GM12878 (cell line): Measurements from ENCODE around the gene GRK2. TPM values are rescaled to one million over a fixed set of nuclear protein-coding genes. Genes with fewer than 3 reads are reported as not detected.
A peak's percentile ranks its signal among the peaks of the same experiment; 100 is the strongest.

Source experiments
- BMI1 ChIP-seq: fragments of 450-650 bp; IDR thresholded peaks from 2 replicates; pipeline ENCODE4 v1.6.1; 2016; ENCODE audit warnings: mild to moderate bottlenecking, moderate library complexity, borderline replicate concordance
- CBFB ChIP-seq: IDR thresholded peaks from 2 replicates; pipeline ENCODE4 v1.6.1; 2016; ENCODE audit warnings: antibody characterized with exemption, low read depth
- CREB1 ChIP-seq: IDR thresholded peaks from 2 replicates; pipeline ENCODE4 v1.6.1; 2012; ENCODE audit warnings: low read depth, mild to moderate bottlenecking, inconsistent platforms
- HDAC6 ChIP-seq: fragments of 200-600 bp; sonication (generic); IDR thresholded peaks from one replicate; pipeline ENCODE4 v1.8.0; 2017; ENCODE audit warnings: antibody characterized with exemption; ENCODE audit not compliant: unreplicated experiment
- MTA2 ChIP-seq: fragments of 450-650 bp; IDR thresholded peaks from 2 replicates; pipeline ENCODE4 v1.6.1; 2016; ENCODE audit warnings: low read depth, mild to moderate bottlenecking, moderate library complexity
- MYC ChIP-seq: IDR thresholded peaks from 2 replicates; pipeline ENCODE4 v1.6.1; 2011; ENCODE audit warnings: mild to moderate bottlenecking, low read length, moderate library complexity, inconsistent platforms; ENCODE audit not compliant: insufficient read depth, insufficient replicate concordance, insufficient read length, severe bottlenecking
- NFYB ChIP-seq: IDR thresholded peaks from 2 replicates; pipeline ENCODE4 v1.6.1; 2011; ENCODE audit warnings: low read depth, mild to moderate bottlenecking, low read length, improper control_type of control experiment, moderate library complexity; ENCODE audit not compliant: insufficient read depth
- NR2C1 ChIP-seq: fragments of 450-650 bp; IDR thresholded peaks from 2 replicates; pipeline ENCODE4 v1.6.1; 2017; ENCODE audit warnings: antibody characterized with exemption, mild to moderate bottlenecking, moderate library complexity
- POU2F2 ChIP-seq: IDR thresholded peaks from 3 replicates; pipeline ENCODE4 v1.6.1; 2011; ENCODE audit warnings: low read depth, mild to moderate bottlenecking, low read length, borderline replicate concordance
- RAD21 ChIP-seq: IDR thresholded peaks from 2 replicates; pipeline ENCODE4 v1.6.1; 2011; ENCODE audit warnings: mild to moderate bottlenecking, low read depth, low read length, moderate library complexity; ENCODE audit not compliant: insufficient read depth
- REST ChIP-seq: IDR thresholded peaks from 2 replicates; pipeline ENCODE4 v1.6.1; 2012; ENCODE audit warnings: mild to moderate bottlenecking, low read depth, low read length
- SIN3A ChIP-seq: IDR thresholded peaks from 2 replicates; pipeline ENCODE4 v1.6.1; 2012; ENCODE audit warnings: low read depth, low read length, improper control_type of control experiment
- SIX5 ChIP-seq: IDR thresholded peaks from 2 replicates; pipeline ENCODE4 v1.6.1; 2011; ENCODE audit warnings: mild to moderate bottlenecking, low read depth, low read length, moderate library complexity; ENCODE audit not compliant: severe bottlenecking
- SRF ChIP-seq, 2 experiments: IDR thresholded peaks; 2 replicates each; pipeline ENCODE4 v1.6.1; 2011; ENCODE audit warnings: low read depth in 2 of 2, low read length in 2 of 2, mild to moderate bottlenecking in 1 of 2, moderate library complexity in 1 of 2
- USF2 ChIP-seq: IDR thresholded peaks from 2 replicates; pipeline ENCODE4 v1.6.1; 2011; ENCODE audit warnings: low read depth, low read length, improper control_type of control experiment, borderline replicate concordance
- YBX1 ChIP-seq: fragments of 450-650 bp; IDR thresholded peaks from 2 replicates; pipeline ENCODE4 v1.6.1; 2016; ENCODE audit warnings: antibody characterized with exemption
- ZNF217 ChIP-seq: fragments of 450-650 bp; IDR thresholded peaks from 2 replicates; pipeline ENCODE4 v1.6.1; 2017; ENCODE audit warnings: antibody characterized with exemption, mild to moderate bottlenecking
- ZSCAN29 ChIP-seq: fragments of 450-650 bp; IDR thresholded peaks from 2 replicates; pipeline ENCODE4 v1.6.1; 2017; ENCODE audit warnings: mild to moderate bottlenecking, moderate library complexity
- polyA plus RNA-seq, 11 experiments: library from polyadenylated mRNA; depleted of rRNA in 4 of 11; unstranded in 6 of 11; stranded (reverse) in 5 of 11; fragments of >200 nt; fragmentation: Nextera tagmentation in 4 of 11; fragmentation: Illumina TruSeq in 1 of 11; extraction: Ambion mirVana in 4 of 11; extraction: Trizol in 1 of 11; gene quantifications; 1 replicate in 1 of 11; 2 replicates in 10 of 11; pipeline versions ENCODE4 v1.2.1 to v1.2.3, GENCODE V29; 2011 to 2016; ENCODE audit warnings: inconsistent platforms in 2 of 11, missing spikeins in 2 of 11, low read depth in 1 of 11
- total RNA-seq, 4 experiments: library from RNA; depleted of rRNA in 3 of 4; stranded (reverse); fragments of >200 nt in 3 of 4; fragmentation: Illumina TruSeq in 1 of 4; extraction: Trizol in 1 of 4; gene quantifications; 2 replicates each; pipeline versions ENCODE4 v1.2.1 to v1.2.3, GENCODE V29; 2013 to 2021
- TF ChIP-seq, protein P1 (sequence below): fragments of 450-650 bp; formaldehyde crosslinking; IDR thresholded peaks from 2 replicates; pipeline ENCODE4 v1.4.0; 2020; ENCODE audit warnings: mild to moderate bottlenecking, moderate library complexity
- TF ChIP-seq, protein P2 (sequence below): fragments of 450-650 bp; IDR thresholded peaks from 2 replicates; pipeline ENCODE4 v1.6.1; 2016; ENCODE audit warnings: mild to moderate bottlenecking

The GRK2 gene
- total and polyA plus RNA-seq, 10 of the 15 experiments (the other 5 are each of a cell fraction or from before 2014, with no cell fraction given), result 1.0 to 160 (median 66.1) TPM

DNA sequence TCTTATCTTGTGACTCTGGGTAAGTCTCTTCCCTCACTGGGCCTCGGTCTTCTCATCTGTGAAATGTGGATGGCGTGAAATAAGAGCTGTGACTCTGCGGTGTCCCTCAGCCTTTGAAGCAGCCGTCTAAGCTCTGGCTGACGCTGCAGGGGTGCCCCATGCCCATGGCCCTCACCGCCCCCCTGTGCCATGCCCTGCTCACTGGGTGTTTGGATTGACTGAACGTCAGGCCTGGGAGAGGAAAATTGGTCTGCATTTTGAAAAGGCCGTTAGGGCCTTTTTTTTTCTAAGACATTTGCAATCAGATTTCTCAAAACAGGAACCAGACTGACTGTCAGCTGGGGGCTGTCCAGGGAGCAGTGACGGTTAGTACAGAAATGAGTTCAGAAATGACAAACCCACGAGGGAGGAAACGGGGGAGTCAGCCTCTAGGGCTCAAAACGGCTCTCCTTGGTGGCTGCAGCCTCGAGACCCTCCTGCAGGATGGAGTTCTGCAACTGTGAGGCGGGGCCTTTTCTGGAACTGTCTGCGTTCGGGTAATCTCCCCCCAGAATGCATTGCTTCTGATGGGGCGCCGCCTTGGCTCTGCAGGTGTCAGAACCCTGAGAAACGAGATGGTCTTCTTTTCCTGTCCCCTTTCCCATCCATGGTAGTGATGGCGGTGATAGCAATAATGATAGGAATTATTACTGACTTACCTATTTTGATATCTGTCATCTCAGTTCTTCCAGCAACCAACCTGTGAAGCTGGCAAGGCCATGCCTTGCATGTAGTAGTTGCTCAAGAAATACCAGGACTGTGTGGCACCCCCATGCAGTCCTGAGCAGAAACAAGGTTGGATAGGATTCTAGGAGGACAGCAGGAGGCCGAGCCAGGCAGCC is 2.0 kb downstream of the GRK2 start (continued):
- TF ChIP-seq RAD21, result no peak
- TF ChIP-seq, protein P1, sequence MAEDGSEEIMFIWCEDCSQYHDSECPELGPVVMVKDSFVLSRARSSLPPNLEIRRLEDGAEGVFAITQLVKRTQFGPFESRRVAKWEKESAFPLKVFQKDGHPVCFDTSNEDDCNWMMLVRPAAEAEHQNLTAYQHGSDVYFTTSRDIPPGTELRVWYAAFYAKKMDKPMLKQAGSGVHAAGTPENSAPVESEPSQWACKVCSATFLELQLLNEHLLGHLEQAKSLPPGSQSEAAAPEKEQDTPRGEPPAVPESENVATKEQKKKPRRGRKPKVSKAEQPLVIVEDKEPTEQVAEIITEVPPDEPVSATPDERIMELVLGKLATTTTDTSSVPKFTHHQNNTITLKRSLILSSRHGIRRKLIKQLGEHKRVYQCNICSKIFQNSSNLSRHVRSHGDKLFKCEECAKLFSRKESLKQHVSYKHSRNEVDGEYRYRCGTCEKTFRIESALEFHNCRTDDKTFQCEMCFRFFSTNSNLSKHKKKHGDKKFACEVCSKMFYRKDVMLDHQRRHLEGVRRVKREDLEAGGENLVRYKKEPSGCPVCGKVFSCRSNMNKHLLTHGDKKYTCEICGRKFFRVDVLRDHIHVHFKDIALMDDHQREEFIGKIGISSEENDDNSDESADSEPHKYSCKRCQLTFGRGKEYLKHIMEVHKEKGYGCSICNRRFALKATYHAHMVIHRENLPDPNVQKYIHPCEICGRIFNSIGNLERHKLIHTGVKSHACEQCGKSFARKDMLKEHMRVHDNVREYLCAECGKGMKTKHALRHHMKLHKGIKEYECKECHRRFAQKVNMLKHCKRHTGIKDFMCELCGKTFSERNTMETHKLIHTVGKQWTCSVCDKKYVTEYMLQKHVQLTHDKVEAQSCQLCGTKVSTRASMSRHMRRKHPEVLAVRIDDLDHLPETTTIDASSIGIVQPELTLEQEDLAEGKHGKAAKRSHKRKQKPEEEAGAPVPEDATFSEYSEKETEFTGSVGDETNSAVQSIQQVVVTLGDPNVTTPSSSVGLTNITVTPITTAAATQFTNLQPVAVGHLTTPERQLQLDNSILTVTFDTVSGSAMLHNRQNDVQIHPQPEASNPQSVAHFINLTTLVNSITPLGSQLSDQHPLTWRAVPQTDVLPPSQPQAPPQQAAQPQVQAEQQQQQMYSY (CRISPR knock-in tag), result no peak
- TF ChIP-seq, protein P2, sequence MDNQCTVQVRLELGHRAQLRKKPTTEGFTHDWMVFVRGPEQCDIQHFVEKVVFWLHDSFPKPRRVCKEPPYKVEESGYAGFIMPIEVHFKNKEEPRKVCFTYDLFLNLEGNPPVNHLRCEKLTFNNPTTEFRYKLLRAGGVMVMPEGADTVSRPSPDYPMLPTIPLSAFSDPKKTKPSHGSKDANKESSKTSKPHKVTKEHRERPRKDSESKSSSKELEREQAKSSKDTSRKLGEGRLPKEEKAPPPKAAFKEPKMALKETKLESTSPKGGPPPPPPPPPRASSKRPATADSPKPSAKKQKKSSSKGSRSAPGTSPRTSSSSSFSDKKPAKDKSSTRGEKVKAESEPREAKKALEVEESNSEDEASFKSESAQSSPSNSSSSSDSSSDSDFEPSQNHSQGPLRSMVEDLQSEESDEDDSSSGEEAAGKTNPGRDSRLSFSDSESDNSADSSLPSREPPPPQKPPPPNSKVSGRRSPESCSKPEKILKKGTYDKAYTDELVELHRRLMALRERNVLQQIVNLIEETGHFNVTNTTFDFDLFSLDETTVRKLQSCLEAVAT, result no peak
- 0 out of 4 replicates have a peak, but pooled peaks of 1 of the 2 experiments have one; percentile 21 for TF ChIP-seq SRF (IDR thresholded peaks at IDR 0.05; ENCODE audit: low read depth in 2 of 2, low read length in 2 of 2)
- TF ChIP-seq POU2F2, result no peak; the same call in 2 of the 3 replicates
- TF ChIP-seq BMI1, result no peak
- TF ChIP-seq NFYB, result no peak
- TF ChIP-seq SIX5, result no peak
- no peak for TF ChIP-seq USF2
- no peak for TF ChIP-seq YBX1
- peak; percentile 54; the same call in 1 of the 2 replicates for TF ChIP-seq CBFB
- TF ChIP-seq MTA2, result peak; percentile 35
- no peak for TF ChIP-seq HDAC6
- peak; percentile 80 for TF ChIP-seq SIN3A
- TF ChIP-seq NR2C1, result no peak
- no peak for TF ChIP-seq CREB1
- TF ChIP-seq ZSCAN29, result 0 out of 2 replicates have a peak, but pooled peaks have one; percentile 36
- no peak for TF ChIP-seq REST
- TF ChIP-seq MYC, result no peak
- TF ChIP-seq ZNF217, result no peak
